ENCODE measurements around the gene USP47.

The USP47 gene

DNA sequence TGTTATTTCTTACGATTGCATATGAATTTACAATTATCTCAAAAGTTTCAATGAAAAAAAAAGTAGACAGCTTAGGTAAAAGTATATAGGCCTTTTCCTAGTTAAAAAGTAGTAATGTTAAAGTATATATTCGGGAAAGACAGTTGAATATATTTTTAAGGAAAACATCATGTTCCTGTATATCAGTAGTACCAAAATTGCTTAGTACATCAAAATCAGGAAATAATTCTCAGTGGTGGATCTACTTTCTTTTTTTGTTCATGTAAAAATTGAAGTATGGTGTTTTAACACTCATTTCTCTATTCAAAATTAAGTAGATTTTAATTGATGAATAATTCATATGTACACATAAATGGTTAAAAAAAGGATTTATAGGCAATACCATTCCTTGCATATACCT is 73.9 kb downstream of the USP47 start:
- DNase-seq (ENCODE audit: low spot score): no peak
- no peak for ATAC-seq (ENCODE audit: low read depth)
- TF ChIP-seq CTCF (IDR thresholded peaks at IDR 0.05; ENCODE audit: poor library complexity, severe bottlenecking): no peak
- Histone ChIP-seq H3K36me3 (ENCODE audit: low read depth) (peaks cover 18% of the 10 kb centered on the region), H3K27ac (ENCODE audit: poor library complexity, severe bottlenecking) (no peak overlapping the region), H3K4me1 (ENCODE audit: insufficient read depth, poor library complexity, severe bottlenecking) (no peaks in the 10 kb centered on the region), H3K4me3 (ENCODE audit: severe bottlenecking) (no peak overlapping the region), H3K9me3 (ENCODE audit: severe bottlenecking) (no peaks in the 10 kb centered on the region), H3K27me3 (ENCODE audit: insufficient read depth, poor library complexity, severe bottlenecking) (no peaks in the 10 kb centered on the region)

DNA sequence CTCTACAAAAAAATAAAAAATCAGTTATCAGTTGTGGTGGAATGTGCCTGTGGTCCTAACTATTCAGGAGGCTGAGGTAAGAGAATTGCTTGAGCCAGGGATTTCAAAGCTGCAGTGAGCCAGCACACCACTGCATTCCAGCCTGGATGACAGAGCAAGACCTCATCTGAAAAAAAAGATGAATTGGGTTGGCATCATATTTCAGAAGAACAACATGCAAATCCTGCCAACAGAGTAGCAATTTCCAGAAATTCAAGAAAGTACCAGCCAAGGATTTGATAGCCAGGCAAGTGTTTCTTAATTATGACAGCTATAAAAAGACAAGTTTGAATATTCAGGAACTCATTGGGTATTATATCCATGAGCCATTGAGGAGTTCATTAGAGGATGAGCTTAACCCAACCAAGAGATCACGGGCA is 75.2 kb downstream of the USP47 start:
- peak; percentile 95 for ATAC-seq (ENCODE audit: low read depth)
- H3K27ac ChIP-seq (ENCODE audit: poor library complexity, severe bottlenecking): no peak overlapping the region

DNA sequence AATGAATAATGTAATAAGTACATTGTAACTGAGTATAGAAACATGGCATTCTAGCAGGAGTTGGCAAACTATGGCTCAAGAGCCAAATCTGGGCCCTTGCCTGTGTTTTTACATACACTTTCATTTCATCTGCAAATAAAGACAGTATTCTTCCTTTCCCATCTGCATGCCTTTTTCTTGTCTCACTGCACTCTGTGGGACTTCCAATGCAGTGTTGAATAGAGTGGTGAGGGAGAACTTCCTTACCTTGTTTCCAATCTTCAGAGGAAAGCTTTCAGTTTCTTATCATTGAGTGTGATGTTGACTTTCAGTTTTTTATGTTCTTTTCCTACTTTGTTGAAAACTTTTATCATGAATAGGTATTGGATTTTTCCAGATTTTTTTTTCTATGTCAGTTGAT is 82.1 kb downstream of the USP47 start:
- H3K27ac ChIP-seq (ENCODE audit: poor library complexity, severe bottlenecking): no peak overlapping the region
- no peak overlapping the region for H3K4me3 ChIP-seq (ENCODE audit: severe bottlenecking)
- DNase-seq (ENCODE audit: low spot score) (no peak), ATAC-seq (ENCODE audit: low read depth) (no peak)
- peaks cover 50% of the 10 kb centered on the region for H3K36me3 ChIP-seq (ENCODE audit: low read depth)
- no peaks in the 10 kb centered on the region for H3K4me1 ChIP-seq (ENCODE audit: insufficient read depth, poor library complexity, severe bottlenecking)
- TF ChIP-seq CTCF (IDR thresholded peaks at IDR 0.05; ENCODE audit: poor library complexity, severe bottlenecking): no peak
- H3K27me3 ChIP-seq (ENCODE audit: insufficient read depth, poor library complexity, severe bottlenecking): no peaks in the 10 kb centered on the region
- H3K9me3 ChIP-seq (ENCODE audit: severe bottlenecking): no peaks in the 10 kb centered on the region

More for the DNA sequence above, 75.2 kb downstream of the USP47 start:
- DNase-seq (ENCODE audit: low spot score): no peak
- H3K4me3 ChIP-seq (ENCODE audit: severe bottlenecking): no peak overlapping the region
- TF ChIP-seq CTCF (IDR thresholded peaks at IDR 0.05; ENCODE audit: poor library complexity, severe bottlenecking): no peak
- H3K27me3 ChIP-seq (ENCODE audit: insufficient read depth, poor library complexity, severe bottlenecking): no peaks in the 10 kb centered on the region
- H3K36me3 ChIP-seq (ENCODE audit: low read depth): peaks cover 27% of the 10 kb centered on the region
- no peaks in the 10 kb centered on the region for H3K4me1 ChIP-seq (ENCODE audit: insufficient read depth, poor library complexity, severe bottlenecking)
- H3K9me3 ChIP-seq (ENCODE audit: severe bottlenecking): no peaks in the 10 kb centered on the region

GRCh38 chr11:11929920-11930319 is 88.1 kb downstream of the USP47 start:
- Histone ChIP-seq H3K36me3 (ENCODE audit: low read depth) (peaks cover 62% of the 10 kb centered on the region), H3K27ac (ENCODE audit: poor library complexity, severe bottlenecking) (no peak overlapping the region), H3K9me3 (ENCODE audit: severe bottlenecking) (no peaks in the 10 kb centered on the region), H3K27me3 (ENCODE audit: insufficient read depth, poor library complexity, severe bottlenecking) (no peaks in the 10 kb centered on the region), H3K4me1 (ENCODE audit: insufficient read depth, poor library complexity, severe bottlenecking) (no peaks in the 10 kb centered on the region), H3K4me3 (ENCODE audit: severe bottlenecking) (no peak overlapping the region)
- ATAC-seq (ENCODE audit: low read depth) (no peak), DNase-seq (ENCODE audit: low spot score) (no peak)
- TF ChIP-seq CTCF (IDR thresholded peaks at IDR 0.05; ENCODE audit: poor library complexity, severe bottlenecking): no peak

GRCh38 chr11:11931461-11932055 is 89.8 kb downstream of the USP47 start:
- Histone ChIP-seq H3K27me3 (ENCODE audit: insufficient read depth, poor library complexity, severe bottlenecking) (no peaks in the 10 kb centered on the region), H3K27ac (ENCODE audit: poor library complexity, severe bottlenecking) (no peak overlapping the region), H3K36me3 (ENCODE audit: low read depth) (peaks cover 64% of the 10 kb centered on the region), H3K4me1 (ENCODE audit: insufficient read depth, poor library complexity, severe bottlenecking) (no peaks in the 10 kb centered on the region), H3K9me3 (ENCODE audit: severe bottlenecking) (no peaks in the 10 kb centered on the region), H3K4me3 (ENCODE audit: severe bottlenecking) (no peak overlapping the region)
- ATAC-seq (ENCODE audit: low read depth) (peak; percentile 76), DNase-seq (ENCODE audit: low spot score) (no peak)
- TF ChIP-seq CTCF (IDR thresholded peaks at IDR 0.05; ENCODE audit: poor library complexity, severe bottlenecking): peak; percentile 83
